ENCODE data around the gene IL13. TPM values are rescaled to one million over a fixed set of nuclear protein-coding genes. Genes with fewer than 3 reads are reported as not detected.
A peak's percentile ranks its signal among the peaks of the same experiment; 100 is the strongest.

Gene IL13
- total RNA-seq, 1 donor from 2014 or later = not detected

DNA sequence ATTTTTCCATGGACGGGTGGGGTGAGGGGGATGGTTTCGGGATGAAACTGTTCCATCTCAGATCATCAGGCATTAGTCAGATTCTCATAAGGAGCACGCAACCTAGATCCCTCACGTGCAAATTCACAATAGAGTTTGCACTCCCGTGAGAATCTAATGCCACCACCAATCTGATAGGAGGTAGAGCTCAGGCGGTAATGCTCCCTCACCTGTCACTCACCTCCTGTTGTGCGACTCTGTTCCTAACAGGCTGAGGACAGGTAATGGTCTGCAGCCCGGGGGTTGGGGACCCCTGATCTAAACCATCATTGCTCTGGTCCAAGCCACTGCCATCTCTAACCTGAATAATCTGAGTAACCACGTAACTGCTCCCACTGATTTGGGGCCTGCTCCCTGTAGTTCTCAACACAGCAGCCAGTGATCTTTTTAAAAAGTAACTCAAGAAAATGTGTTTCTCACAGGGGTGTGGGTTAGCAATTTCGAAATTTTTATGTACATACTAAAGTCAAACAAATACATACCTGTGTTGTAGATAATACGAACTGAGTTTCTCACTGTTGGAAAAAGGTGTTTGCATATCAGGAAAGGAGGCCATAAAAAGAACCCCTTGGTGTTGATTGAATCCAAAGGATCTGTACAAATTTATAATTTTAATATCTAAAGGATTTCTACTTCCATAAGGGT is 11.2 kb upstream of the IL13 start:
- Mint-ChIP-seq H3K9me3 (peaks cover 9% of the 10 kb centered on the region), H3K4me3 (no peak overlapping the region), H3K27me3 (ENCODE audit: low read depth) (peaks cover 9% of the 10 kb centered on the region), H3K36me3 (ENCODE audit: low read depth) (peaks cover 26% of the 10 kb centered on the region), H3K4me1 (no peaks in the 10 kb centered on the region), H3K27ac (ENCODE audit: unreplicated experiment) (no peak overlapping the region)
- TF ChIP-seq, protein P1, sequence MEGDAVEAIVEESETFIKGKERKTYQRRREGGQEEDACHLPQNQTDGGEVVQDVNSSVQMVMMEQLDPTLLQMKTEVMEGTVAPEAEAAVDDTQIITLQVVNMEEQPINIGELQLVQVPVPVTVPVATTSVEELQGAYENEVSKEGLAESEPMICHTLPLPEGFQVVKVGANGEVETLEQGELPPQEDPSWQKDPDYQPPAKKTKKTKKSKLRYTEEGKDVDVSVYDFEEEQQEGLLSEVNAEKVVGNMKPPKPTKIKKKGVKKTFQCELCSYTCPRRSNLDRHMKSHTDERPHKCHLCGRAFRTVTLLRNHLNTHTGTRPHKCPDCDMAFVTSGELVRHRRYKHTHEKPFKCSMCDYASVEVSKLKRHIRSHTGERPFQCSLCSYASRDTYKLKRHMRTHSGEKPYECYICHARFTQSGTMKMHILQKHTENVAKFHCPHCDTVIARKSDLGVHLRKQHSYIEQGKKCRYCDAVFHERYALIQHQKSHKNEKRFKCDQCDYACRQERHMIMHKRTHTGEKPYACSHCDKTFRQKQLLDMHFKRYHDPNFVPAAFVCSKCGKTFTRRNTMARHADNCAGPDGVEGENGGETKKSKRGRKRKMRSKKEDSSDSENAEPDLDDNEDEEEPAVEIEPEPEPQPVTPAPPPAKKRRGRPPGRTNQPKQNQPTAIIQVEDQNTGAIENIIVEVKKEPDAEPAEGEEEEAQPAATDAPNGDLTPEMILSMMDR (conservative IDR thresholded peaks at IDR 0.05) = no peak
- DNase-seq (ENCODE audit: low read depth, low spot score) = no peak

DNA sequence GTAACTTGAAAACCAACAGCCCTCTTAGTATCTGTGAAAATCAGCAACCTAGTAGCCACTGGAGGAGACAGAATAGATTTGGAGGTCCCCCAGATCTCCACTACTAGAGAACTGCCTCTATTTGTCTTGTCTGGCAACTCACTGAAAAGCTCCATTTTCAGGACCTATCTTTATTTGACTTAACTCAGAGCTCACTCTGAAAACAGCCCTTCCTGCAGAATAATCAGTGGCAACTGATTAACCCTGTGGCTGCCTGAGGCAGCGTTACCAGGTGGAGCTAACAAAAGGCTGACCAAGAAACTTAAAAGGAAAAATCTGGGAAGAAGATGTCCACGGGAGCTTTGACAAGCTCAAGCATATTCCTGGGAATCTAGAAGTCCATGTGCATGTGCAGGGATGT is 10.5 kb upstream of the IL13 start:
- no peak overlapping the region for H3K4me3 Mint-ChIP-seq
- H3K36me3 Mint-ChIP-seq (ENCODE audit: low read depth) = peaks cover 23% of the 10 kb centered on the region
- DNase-seq (ENCODE audit: low read depth, low spot score) = no peak
- H3K4me1 Mint-ChIP-seq = no peaks in the 10 kb centered on the region
- TF ChIP-seq, protein P1 (conservative IDR thresholded peaks at IDR 0.05) = no peak
- peaks cover 13% of the 10 kb centered on the region for H3K27me3 Mint-ChIP-seq (ENCODE audit: low read depth)
- H3K27ac Mint-ChIP-seq (ENCODE audit: unreplicated experiment) = no peak overlapping the region
- peaks cover 9% of the 10 kb centered on the region for H3K9me3 Mint-ChIP-seq

DNA sequence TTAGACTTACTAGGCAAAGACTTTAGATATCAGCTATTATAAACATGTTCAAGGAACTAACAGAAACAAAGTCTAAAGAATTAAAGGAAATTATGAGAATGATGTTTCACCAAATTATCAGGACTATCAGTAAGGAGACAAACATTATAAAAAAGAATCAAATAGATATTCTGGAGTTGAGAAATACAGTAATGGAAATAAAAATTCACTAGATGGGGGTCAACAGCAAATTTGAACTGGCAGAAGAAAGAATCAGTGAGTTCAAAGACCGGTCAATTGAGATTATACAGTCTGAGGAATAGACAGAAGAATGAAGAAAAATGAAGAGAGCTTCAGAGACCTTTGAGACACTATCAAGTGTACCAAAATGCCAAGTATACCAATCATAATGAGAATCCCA is 9.6 kb upstream of the IL13 start:
- TF ChIP-seq, protein P1 (conservative IDR thresholded peaks at IDR 0.05) = no peak
- DNase-seq (ENCODE audit: low read depth, low spot score) = no peak
- peaks cover 15% of the 10 kb centered on the region for H3K27me3 Mint-ChIP-seq (ENCODE audit: low read depth)
- H3K9me3 Mint-ChIP-seq = peaks cover 9% of the 10 kb centered on the region
- H3K27ac Mint-ChIP-seq (ENCODE audit: unreplicated experiment) = no peak overlapping the region
- peaks cover 23% of the 10 kb centered on the region for H3K36me3 Mint-ChIP-seq (ENCODE audit: low read depth)
- H3K4me1 Mint-ChIP-seq = no peaks in the 10 kb centered on the region
- H3K4me3 Mint-ChIP-seq = no peak overlapping the region

DNA sequence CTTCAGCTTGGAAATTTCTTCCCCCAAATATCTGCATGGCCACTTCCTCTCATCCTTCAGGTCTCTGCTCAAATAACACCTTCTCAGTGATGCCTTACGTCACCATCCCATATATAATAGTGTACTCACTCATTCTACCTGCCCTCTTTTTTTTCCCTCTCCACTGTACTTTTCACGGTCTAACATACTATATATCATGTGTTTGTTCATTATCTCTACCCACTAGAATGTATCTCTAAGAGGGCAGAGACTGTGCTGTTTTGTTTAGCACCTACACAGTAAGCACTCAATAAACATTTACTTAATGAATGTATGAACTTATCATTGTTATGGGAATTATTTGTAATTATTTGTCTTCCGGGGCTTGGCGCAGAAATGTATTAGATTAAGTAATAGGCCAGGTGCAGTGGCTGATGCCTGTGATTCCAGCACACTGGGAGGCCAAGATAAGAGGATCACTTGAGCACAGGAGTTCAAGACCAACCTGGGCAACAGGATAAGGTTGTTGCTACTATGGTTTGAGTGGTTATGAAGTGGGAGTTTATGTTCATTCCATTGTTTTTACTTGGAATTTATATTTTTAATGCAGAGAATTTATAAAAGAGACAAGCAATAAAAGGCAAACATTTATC is 6.0 kb upstream of the IL13 start:
- H3K27me3 Mint-ChIP-seq (ENCODE audit: low read depth) = peaks cover 46% of the 10 kb centered on the region

DNA sequence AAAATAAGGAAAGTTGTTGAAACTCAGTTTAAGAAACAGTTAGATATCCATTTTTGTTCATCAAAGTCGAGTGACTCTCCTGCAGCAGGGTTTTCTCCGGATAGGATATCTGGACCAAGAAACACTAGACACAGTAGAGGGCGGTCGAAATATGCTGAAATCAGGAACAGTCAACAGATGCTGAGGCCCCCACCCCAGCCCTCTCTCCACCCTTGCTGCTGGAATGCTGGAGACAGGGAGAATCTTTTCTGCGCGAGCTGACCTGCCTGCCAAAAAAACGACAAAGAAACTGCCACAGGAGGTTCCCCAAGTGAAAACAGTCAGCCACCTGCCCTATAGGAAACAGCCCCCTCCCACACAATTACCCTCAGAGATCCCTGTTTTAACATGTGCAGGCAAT is 4.3 kb upstream of the IL13 start:
- no peaks in the 10 kb centered on the region for H3K36me3 Mint-ChIP-seq (ENCODE audit: low read depth)
- no peaks in the 10 kb centered on the region for H3K9me3 Mint-ChIP-seq
- no peaks in the 10 kb centered on the region for H3K4me1 Mint-ChIP-seq
- no peak overlapping the region for H3K27ac Mint-ChIP-seq (ENCODE audit: unreplicated experiment)
- TF ChIP-seq, protein P1 (conservative IDR thresholded peaks at IDR 0.05) = no peak
- H3K4me3 Mint-ChIP-seq = peak overlapping the region; percentile 14
- DNase-seq (ENCODE audit: low read depth, low spot score) = no peak
- H3K27me3 Mint-ChIP-seq (ENCODE audit: low read depth) = peaks cover 56% of the 10 kb centered on the region

More for the DNA sequence above, 6.0 kb upstream of the IL13 start:
- Mint-ChIP-seq H3K27ac (ENCODE audit: unreplicated experiment) (no peak overlapping the region), H3K9me3 (peaks cover 9% of the 10 kb centered on the region), H3K4me3 (no peak overlapping the region), H3K36me3 (ENCODE audit: low read depth) (peaks cover 10% of the 10 kb centered on the region), H3K4me1 (no peaks in the 10 kb centered on the region)
- DNase-seq (ENCODE audit: low read depth, low spot score) = no peak
- TF ChIP-seq, protein P1 (conservative IDR thresholded peaks at IDR 0.05) = no peak

Measured in neural crest cell (in vitro differentiated cells).